GM23338 (cell line): Measurements from ENCODE around the gene TBK1. TPM values are rescaled to one million over a fixed set of nuclear protein-coding genes. Genes with fewer than 3 reads are reported as not detected.

Source experiments
- ATAC-seq: fragments of 200-7000 bp; cut with Tn5 transposase; 3 replicates; pipeline ENCODE4 v1.9.1; 2020
- DNase-seq: peaks from one replicate; pipeline ENCODE4 v3.0.0-alpha.2; 2015; ENCODE audit warnings: low spot score
- H2AFZ ChIP-seq: fragments of 200-600 bp; sonication (generic); 2 replicates; pipeline ENCODE4 v1.8.0; 2016; ENCODE audit warnings: antibody characterized with exemption, mild to moderate bottlenecking, moderate library complexity
- H3F3A ChIP-seq: fragments of 200-600 bp; sonication (generic); replicated peaks from 2 replicates; pipeline ENCODE4 v1.8.0; 2017; ENCODE audit warnings: antibody characterized with exemption, mixed run types, low read depth
- H3K27ac ChIP-seq: fragments of 200-600 bp; sonication (generic); 2 replicates; pipeline ENCODE4 v1.6.1; 2016; ENCODE audit warnings: low read depth
- H3K27me3 ChIP-seq: fragments of 200-600 bp; sonication (generic); 2 replicates; pipeline ENCODE4 v1.8.0; 2016; ENCODE audit warnings: mild to moderate bottlenecking, mixed run types, moderate library complexity; ENCODE audit not compliant: insufficient read depth
- H3K36me3 ChIP-seq: fragments of 200-600 bp; sonication (generic); 2 replicates; pipeline ENCODE4 v1.8.0; 2016; ENCODE audit warnings: mild to moderate bottlenecking; ENCODE audit not compliant: insufficient read depth
- H3K4me1 ChIP-seq: fragments of 200-600 bp; sonication (generic); 2 replicates; pipeline ENCODE4 v1.8.0; 2016; ENCODE audit warnings: mild to moderate bottlenecking, moderate library complexity; ENCODE audit not compliant: insufficient read depth
- H3K4me2 ChIP-seq: fragments of 200-600 bp; sonication (generic); 2 replicates; pipeline ENCODE4 v1.7.1; 2017; ENCODE audit warnings: mixed run types
- H3K4me3 ChIP-seq: fragments of 200-600 bp; sonication (generic); 2 replicates; pipeline ENCODE4 v1.6.1; 2016; ENCODE audit warnings: mixed run types
- H3K79me2 ChIP-seq: fragments of 200-600 bp; sonication (generic); replicated peaks from 2 replicates; pipeline ENCODE4 v1.8.0; 2017; ENCODE audit warnings: mild to moderate bottlenecking; ENCODE audit not compliant: insufficient read depth
- H3K9me2 ChIP-seq: fragments of 200-600 bp; sonication (generic); 2 replicates; pipeline ENCODE4 v1.8.0; 2017; ENCODE audit not compliant: insufficient read depth
- H4K20me1 ChIP-seq: fragments of 200-600 bp; sonication (generic); replicated peaks from 2 replicates; pipeline ENCODE4 v1.8.0; 2017; ENCODE audit warnings: mild to moderate bottlenecking; ENCODE audit not compliant: insufficient read depth
- H3K27ac Mint-ChIP-seq: 2 replicates; pipeline ENCODE4 v1.8.0; 2020; ENCODE audit warnings: inconsistent platforms, mild to moderate bottlenecking, moderate library complexity, mixed read lengths
- H3K27me3 Mint-ChIP-seq: 3 replicates; pipeline ENCODE4 v1.8.0; 2022; ENCODE audit warnings: low read depth, mild to moderate bottlenecking, moderate library complexity, mixed read lengths, inconsistent platforms; ENCODE audit not compliant: insufficient read depth, poor library complexity
- H3K36me3 Mint-ChIP-seq: 3 replicates; pipeline ENCODE4 v1.8.0; 2021; ENCODE audit warnings: low read depth, mild to moderate bottlenecking, inconsistent platforms, moderate library complexity, mixed read lengths
- H3K4me1 Mint-ChIP-seq: 3 replicates; pipeline ENCODE4 v1.8.0; 2020; ENCODE audit warnings: mild to moderate bottlenecking, inconsistent platforms, mixed read lengths
- H3K4me3 Mint-ChIP-seq: 3 replicates; pipeline ENCODE4 v1.8.0; 2021; ENCODE audit warnings: moderate library complexity, mild to moderate bottlenecking, inconsistent platforms, mixed read lengths
- H3K9me3 Mint-ChIP-seq: 3 replicates; pipeline ENCODE4 v1.8.0; 2020; ENCODE audit warnings: moderate library complexity, mild to moderate bottlenecking, inconsistent platforms, mixed read lengths
- CREB1 ChIP-seq: fragments of 250-450 bp; sonication (Bioruptor Pico); IDR thresholded peaks from 2 replicates; pipeline ENCODE4 v1.5.0; 2020; ENCODE audit warnings: low read depth, mild to moderate bottlenecking, moderate library complexity
- CTCF ChIP-seq, 2 experiments: fragments of 200-600 bp in 1 of 2; sonication (generic) in 1 of 2; conservative IDR thresholded peaks; 2 replicates each; pipeline versions ENCODE4 v1.5.1 to v1.6.1; 2016 to 2017; ENCODE audit warnings: antibody characterized with exemption in 2 of 2, low read depth in 2 of 2, mild to moderate bottlenecking in 2 of 2, moderate library complexity in 1 of 2
- ETS1 ChIP-seq: IDR thresholded peaks from 2 replicates; pipeline ENCODE4 v1.6.1; 2016; ENCODE audit warnings: antibody characterized with exemption
- EZH2 ChIP-seq: fragments of 200-600 bp; sonication (generic); IDR thresholded peaks from one replicate; pipeline ENCODE4 v1.8.0; 2017; ENCODE audit warnings: antibody characterized with exemption, mild to moderate bottlenecking, low read depth; ENCODE audit not compliant: unreplicated experiment
- EZH2phosphoT487 ChIP-seq: fragments of 200-600 bp; sonication (generic); IDR thresholded peaks from one replicate; pipeline ENCODE4 v1.8.1; 2018; ENCODE audit warnings: antibody characterized with exemption; ENCODE audit not compliant: unreplicated experiment
- JUNB ChIP-seq: IDR thresholded peaks from one replicate; pipeline ENCODE4 v1.6.1; 2016; ENCODE audit warnings: antibody characterized with exemption; ENCODE audit not compliant: unreplicated experiment
- NANOG ChIP-seq: IDR thresholded peaks from 2 replicates; pipeline ENCODE4 v1.6.1; 2016; ENCODE audit warnings: antibody characterized with exemption, borderline replicate concordance
- POLR2AphosphoS5 ChIP-seq: IDR thresholded peaks from 2 replicates; pipeline ENCODE4 v1.6.1; 2016; ENCODE audit warnings: antibody characterized with exemption, low read depth
- REST ChIP-seq: IDR thresholded peaks from one replicate; pipeline ENCODE4 v1.6.1; 2018; ENCODE audit warnings: antibody characterized with exemption; ENCODE audit not compliant: unreplicated experiment
- STAT1 ChIP-seq: IDR thresholded peaks from one replicate; pipeline ENCODE4 v1.6.1; 2016; ENCODE audit warnings: antibody characterized with exemption; ENCODE audit not compliant: unreplicated experiment
- ZNF114 ChIP-seq: fragments of 250-450 bp; sonication (Bioruptor Pico); IDR thresholded peaks from 2 replicates; pipeline ENCODE4 v1.5.0; 2020; ENCODE audit warnings: mild to moderate bottlenecking, moderate library complexity
- ZNF331 ChIP-seq: fragments of 250-450 bp; sonication (Bioruptor Pico); IDR thresholded peaks from 2 replicates; pipeline ENCODE4 v1.5.0; 2020; ENCODE audit warnings: low read depth, mild to moderate bottlenecking, moderate library complexity
- ZNF462 ChIP-seq: fragments of 250-450 bp; sonication (Bioruptor Pico); IDR thresholded peaks from 2 replicates; pipeline ENCODE4 v1.5.0; 2020; ENCODE audit warnings: mild to moderate bottlenecking, moderate library complexity
- polyA plus RNA-seq: library from polyadenylated mRNA; unstranded; fragments of >200 nt; fragmentation: Nextera tagmentation; extraction: Ambion mirVana; gene quantifications from 2 replicates; pipeline ENCODE4 v1.2.1, GENCODE V29; 2016
- total RNA-seq: library from RNA; depleted of rRNA; stranded (reverse); fragments of >200 nt; shearing (Covaris generic); gene quantifications from 2 replicates; pipeline ENCODE4 v1.2.3, GENCODE V29; 2014

Gene TBK1
- total and polyA plus RNA-seq, 2 experiments from 2014 or later, result 21.7 to 29.9 TPM

- Histone ChIP-seq H3K36me3 (peaks cover 25% of the 10 kb centered on the region), H3F3A (no peaks in the 10 kb centered on the region), H2AFZ (no peak overlapping the region), H4K20me1 (no peaks in the 10 kb centered on the region), H3K79me2 (no peaks in the 10 kb centered on the region), H3K4me1 (no peaks in the 10 kb centered on the region), H3K4me2 (no peak overlapping the region), H3K4me3 (no peak overlapping the region), H3K9me2 (no peaks in the 10 kb centered on the region), H3K27me3 (no peaks in the 10 kb centered on the region), H3K27ac (no peak overlapping the region)
- Mint-ChIP-seq H3K27ac (no peak overlapping the region), H3K4me3 (no peak overlapping the region), H3K4me1 (no peaks in the 10 kb centered on the region), H3K9me3 (no peaks in the 10 kb centered on the region), H3K27me3 (peaks cover 2% of the 10 kb centered on the region), H3K36me3 (peaks cover 39% of the 10 kb centered on the region)
- no peak for ATAC-seq
- no peak for TF ChIP-seq JUNB
- no peak for TF ChIP-seq CTCF (conservative IDR thresholded peaks at IDR 0.05; ENCODE audit: low read depth in 2 of 2)
- no peak for TF ChIP-seq ZNF114 (CRISPR knock-in tag)
- TF ChIP-seq ZNF462 (CRISPR knock-in tag), result no peak
- no peak for TF ChIP-seq ETS1
- TF ChIP-seq EZH2phosphoT487, result no peak
- no peak for TF ChIP-seq ZNF331 (CRISPR knock-in tag)
- no peak for TF ChIP-seq STAT1
- no peak for TF ChIP-seq CREB1 (CRISPR knock-in tag)
- TF ChIP-seq NANOG, result no peak
- TF ChIP-seq REST, result no peak
- no peak for TF ChIP-seq EZH2
- no peak for TF ChIP-seq POLR2AphosphoS5
- no peak for DNase-seq
Observed at GRCh38 chr12:64500394-64500793, 48.5 kb downstream of the TBK1 start.
